GM23248 (cell line): ENCODE data around the gene KLF2. TPM values are rescaled to one million over a fixed set of nuclear protein-coding genes. Genes with fewer than 3 reads are reported as not detected.

ENCODE experiments used
- DNase-seq: peaks from one replicate; pipeline ENCODE4 v3.0.0-alpha.2; 2015
- H2AFZ ChIP-seq: fragments of 200-600 bp; sonication (generic); 2 replicates; pipeline ENCODE4 v1.6.1; 2016; ENCODE audit warnings: antibody characterized with exemption
- H3F3A ChIP-seq: fragments of 200-600 bp; sonication (generic); 2 replicates; pipeline ENCODE4 v1.6.1; 2016; ENCODE audit warnings: mild to moderate bottlenecking, antibody characterized with exemption, mixed run types; ENCODE audit not compliant: insufficient read depth
- H3K27ac ChIP-seq: fragments of 200-600 bp; sonication (generic); 2 replicates; pipeline ENCODE4 v1.5.1; 2016; ENCODE audit warnings: mild to moderate bottlenecking
- H3K27me3 ChIP-seq: fragments of 200-600 bp; sonication (generic); replicated peaks from 2 replicates; pipeline ENCODE4 v1.6.1; 2016; ENCODE audit warnings: mild to moderate bottlenecking; ENCODE audit not compliant: insufficient read depth
- H3K36me3 ChIP-seq: fragments of 200-600 bp; sonication (generic); 2 replicates; pipeline ENCODE4 v1.6.1; 2016; ENCODE audit warnings: low read depth, mild to moderate bottlenecking
- H3K4me1 ChIP-seq: fragments of 200-600 bp; sonication (generic); 2 replicates; pipeline ENCODE4 v1.6.1; 2016; ENCODE audit warnings: mild to moderate bottlenecking; ENCODE audit not compliant: insufficient read depth
- H3K4me2 ChIP-seq: fragments of 200-600 bp; sonication (generic); one replicate; pipeline ENCODE4 v1.6.1; 2016; ENCODE audit warnings: mild to moderate bottlenecking; ENCODE audit not compliant: unreplicated experiment
- H3K4me3 ChIP-seq: fragments of 200-600 bp; sonication (generic); 2 replicates; pipeline ENCODE4 v1.5.1; 2016; ENCODE audit warnings: mild to moderate bottlenecking
- H3K79me2 ChIP-seq: fragments of 200-600 bp; sonication (generic); 2 replicates; pipeline ENCODE4 v1.6.1; 2016; ENCODE audit warnings: mild to moderate bottlenecking; ENCODE audit not compliant: insufficient read depth
- H3K9ac ChIP-seq: fragments of 200-600 bp; sonication (generic); 2 replicates; pipeline ENCODE4 v1.6.1; 2016; ENCODE audit warnings: mild to moderate bottlenecking
- H3K9me2 ChIP-seq: fragments of 200-600 bp; sonication (generic); 2 replicates; pipeline ENCODE4 v1.6.1; 2016; ENCODE audit warnings: mixed run types, mild to moderate bottlenecking, moderate library complexity; ENCODE audit not compliant: insufficient read depth
- H3K9me3 ChIP-seq: fragments of 200-600 bp; sonication (generic); one replicate; pipeline ENCODE4 v1.6.1; 2017; ENCODE audit warnings: low read depth
- H4K20me1 ChIP-seq: fragments of 200-600 bp; sonication (generic); 2 replicates; pipeline ENCODE4 v1.6.0; 2016; ENCODE audit not compliant: insufficient read depth
- EZH2 ChIP-seq: fragments of 200-600 bp; sonication (generic); IDR thresholded peaks from 2 replicates; pipeline ENCODE4 v1.6.1; 2018; ENCODE audit warnings: antibody characterized with exemption, mild to moderate bottlenecking; ENCODE audit not compliant: insufficient read depth, poor library complexity, severe bottlenecking
- EZH2phosphoT487 ChIP-seq: fragments of 200-600 bp; sonication (generic); IDR thresholded peaks from 2 replicates; pipeline ENCODE4 v1.6.1; 2018; ENCODE audit warnings: antibody characterized with exemption, moderate library complexity, mild to moderate bottlenecking, low read depth; ENCODE audit not compliant: insufficient read depth
- WGBS, 2 experiments: methylation state at CpG; one replicate each; pipeline ENCODE4 v1.1.6; 2015 to 2017; ENCODE audit warnings: low lambda C conversion rate in 2 of 2, low coverage in 1 of 2; ENCODE audit errors: missing lambda C conversion rate in 2 of 2; 5-methylcytosine and 5-hydroxymethylcytosine counted together
- in situ Hi-C: fragments of 300-500 bp; cut with MboI; formaldehyde crosslinking; loops from 2 replicates; pipeline ENCODE4 v1.15.0; 2020
- polyA plus RNA-seq: library from polyadenylated mRNA; unstranded; fragments of >200 nt; fragmentation: Nextera tagmentation; extraction: Ambion mirVana; gene quantifications from 2 replicates; pipeline ENCODE4 v1.2.1, GENCODE V29; 2016
- total RNA-seq: library from RNA; depleted of rRNA; stranded (reverse); fragments of >200 nt; shearing (Covaris generic); gene quantifications from 2 replicates; pipeline ENCODE4 v1.2.3, GENCODE V29; 2014

Gene KLF2
- total and polyA plus RNA-seq, 2 experiments from 2014 or later: 7.8 to 11.3 TPM

DNA sequence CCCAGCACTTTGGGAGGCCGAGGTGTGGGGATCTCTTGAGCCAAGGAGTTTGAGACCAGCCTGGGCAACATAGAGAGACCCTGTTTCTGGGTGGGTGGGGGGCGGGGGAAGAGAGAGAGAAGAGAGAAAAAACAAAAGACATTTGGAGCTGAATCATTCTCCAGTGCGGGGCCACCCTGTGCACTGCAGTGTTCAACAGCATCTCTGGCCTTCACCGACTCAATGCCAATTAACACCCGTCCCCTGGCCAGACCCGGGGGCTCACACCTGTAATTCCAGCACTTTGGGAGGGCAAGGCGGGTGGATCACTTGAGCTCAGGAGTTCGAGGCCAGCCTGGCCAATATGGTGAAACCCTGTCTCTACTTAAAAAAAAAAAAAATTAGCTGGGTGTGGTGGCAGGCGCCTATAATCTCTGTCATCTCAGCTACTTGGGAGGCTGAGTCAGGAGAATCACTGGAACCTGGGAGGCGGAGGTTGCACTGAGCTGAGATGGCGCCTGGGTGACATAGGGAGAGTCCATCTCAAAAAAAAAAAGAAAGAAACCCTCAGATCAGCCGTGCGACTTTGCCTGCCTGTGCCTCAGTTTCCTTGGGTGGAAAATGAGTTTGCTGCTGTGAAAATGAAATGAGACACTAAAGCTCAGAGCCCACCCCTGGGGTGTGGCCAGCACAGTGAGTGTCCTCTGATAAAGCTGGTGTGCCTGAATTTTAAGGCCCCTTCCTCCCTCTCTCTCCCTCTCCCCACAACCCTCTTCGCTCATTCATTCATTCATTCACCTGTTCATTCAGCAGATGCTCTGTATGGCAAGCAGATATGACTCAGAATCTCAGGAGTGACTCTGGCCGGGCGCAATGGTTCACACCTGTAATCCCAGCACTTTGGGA lies 6.4 kb downstream of the KLF2 start:
- Histone ChIP-seq H3K9me3 (no peaks in the 10 kb centered on the region), H2AFZ (no peak overlapping the region), H3K4me3 (no peak overlapping the region), H4K20me1 (no peaks in the 10 kb centered on the region), H3K27ac (peak overlapping the region; percentile 81), H3K36me3 (peaks cover 19% of the 10 kb centered on the region), H3K4me2 (no peak overlapping the region), H3K9ac (peak overlapping the region; percentile 20; the same call in 1 of the 2 replicates), H3K79me2 (peaks cover 20% of the 10 kb centered on the region), H3F3A (peaks cover 46% of the 10 kb centered on the region), H3K27me3 (no peaks in the 10 kb centered on the region), H3K9me2 (no peaks in the 10 kb centered on the region), H3K4me1 (peaks cover 39% of the 10 kb centered on the region)
- DNase-seq: peak; percentile 57
- no peak for TF ChIP-seq EZH2phosphoT487
- no peak for TF ChIP-seq EZH2
- in situ Hi-C loops: no loop called here
- WGBS, 2 experiments: 55 to 57% methylated on average over 14 to 16 of the region's 16 CpGs

DNA sequence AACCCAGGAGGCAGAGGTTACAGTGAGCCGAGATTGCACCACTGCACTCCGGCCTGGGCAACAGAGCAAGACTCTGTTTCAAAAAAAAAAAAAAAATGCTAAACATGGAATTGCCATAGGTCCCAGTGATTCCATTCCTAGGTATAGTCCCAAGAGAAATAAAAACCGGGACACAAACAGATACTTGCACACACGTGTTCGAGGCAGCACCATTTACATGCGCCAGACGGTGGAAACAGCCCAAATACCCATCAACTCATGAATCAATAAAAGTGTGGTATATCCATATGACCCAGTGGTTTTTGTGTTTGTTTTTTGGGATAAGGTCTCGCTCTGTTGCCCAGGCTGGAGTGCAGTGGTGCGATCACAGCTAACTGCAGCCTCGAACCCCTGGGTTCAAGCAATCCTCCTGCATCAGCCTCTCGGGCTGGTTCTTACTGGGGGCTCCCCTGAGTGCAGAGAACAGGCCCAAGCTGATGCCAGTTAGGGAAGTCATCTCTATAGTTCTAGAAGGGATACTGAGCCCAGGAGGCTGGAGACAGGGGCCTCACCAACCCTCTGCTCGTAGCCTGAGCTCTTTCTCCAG lies 8.5 kb downstream of the KLF2 start:
- H3K4me1 ChIP-seq: peaks cover 40% of the 10 kb centered on the region

DNA sequence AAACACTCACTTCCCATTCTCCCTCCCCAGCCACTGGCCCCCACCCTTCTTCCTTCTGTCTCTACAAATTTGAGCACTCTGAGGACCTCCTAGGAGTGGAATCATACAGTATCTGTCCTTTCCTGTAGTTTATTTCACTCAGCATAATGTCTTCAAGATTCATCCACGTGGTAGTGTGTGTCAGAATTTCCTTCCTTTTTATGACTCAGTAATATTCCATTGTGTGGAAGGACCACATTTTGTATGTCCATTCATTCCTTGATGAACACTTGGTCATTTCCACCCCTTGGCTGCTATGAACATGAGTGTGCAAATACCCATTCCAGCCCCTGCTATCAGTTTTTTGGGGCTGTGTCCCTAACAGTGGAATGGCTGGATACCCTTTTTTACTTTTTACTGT lies 9.8 kb downstream of the KLF2 start:
- Histone ChIP-seq H3F3A (peaks cover 31% of the 10 kb centered on the region), H3K4me2 (no peak overlapping the region), H3K36me3 (no peaks in the 10 kb centered on the region), H3K9me3 (no peaks in the 10 kb centered on the region), H3K4me3 (no peak overlapping the region), H2AFZ (no peak overlapping the region), H4K20me1 (no peaks in the 10 kb centered on the region), H3K9ac (no peak overlapping the region), H3K27ac (no peak overlapping the region), H3K79me2 (no peaks in the 10 kb centered on the region), H3K9me2 (no peaks in the 10 kb centered on the region), H3K4me1 (peaks cover 45% of the 10 kb centered on the region), H3K27me3 (no peaks in the 10 kb centered on the region)
- no peak for TF ChIP-seq EZH2phosphoT487
- no peak for TF ChIP-seq EZH2
- in situ Hi-C loops: no loop called here
- DNase-seq: peak; percentile 44
- WGBS, 2 experiments: 11 to 17% methylated on average over 1 of the region's 1 CpG

More for the DNA sequence above, 8.5 kb downstream of the KLF2 start:
- TF ChIP-seq EZH2phosphoT487 (no peak), EZH2 (no peak)
- Histone ChIP-seq H3K9me3 (no peaks in the 10 kb centered on the region), H3K4me2 (no peak overlapping the region), H3F3A (peaks cover 39% of the 10 kb centered on the region), H4K20me1 (no peaks in the 10 kb centered on the region), H2AFZ (no peak overlapping the region), H3K27ac (no peak overlapping the region), H3K79me2 (no peaks in the 10 kb centered on the region), H3K9me2 (no peaks in the 10 kb centered on the region), H3K9ac (no peak overlapping the region), H3K4me3 (no peak overlapping the region), H3K36me3 (no peaks in the 10 kb centered on the region; the same call in 1 of the 2 replicates), H3K27me3 (no peaks in the 10 kb centered on the region)
- in situ Hi-C loops: no loop called here
- 93 to 94% methylated on average over 12 of the region's 12 CpGs for WGBS, 2 experiments
- no peak for DNase-seq

DNA sequence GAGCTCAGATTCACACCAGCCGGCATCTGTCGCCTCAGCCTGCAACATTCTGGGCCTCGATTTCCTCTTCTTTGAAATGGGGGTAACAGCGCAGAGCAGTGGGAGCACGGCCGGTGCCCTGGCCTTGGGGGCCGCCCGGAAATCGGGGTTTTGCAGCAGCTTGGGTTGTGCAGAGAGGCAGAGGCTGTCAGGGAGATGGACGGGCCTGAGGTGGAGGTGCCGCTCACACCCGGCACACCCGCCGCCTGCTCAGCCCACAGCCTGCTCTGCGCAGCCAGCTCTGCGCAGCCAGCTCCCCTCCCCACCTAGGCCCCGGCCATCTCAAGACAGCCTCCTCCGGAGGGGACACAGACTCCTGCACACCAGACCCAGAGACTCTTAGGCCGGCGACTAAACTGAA lies 10.6 kb downstream of the KLF2 start:
- no peak for TF ChIP-seq EZH2
- no peak for TF ChIP-seq EZH2phosphoT487
- Histone ChIP-seq H3K4me3 (no peak overlapping the region), H3K9ac (no peak overlapping the region), H3K9me2 (no peaks in the 10 kb centered on the region), H3F3A (peaks cover 23% of the 10 kb centered on the region), H3K79me2 (no peaks in the 10 kb centered on the region), H3K9me3 (no peaks in the 10 kb centered on the region), H3K36me3 (no peaks in the 10 kb centered on the region), H3K4me1 (peaks cover 46% of the 10 kb centered on the region), H3K4me2 (no peak overlapping the region), H4K20me1 (no peaks in the 10 kb centered on the region), H3K27ac (no peak overlapping the region), H3K27me3 (no peaks in the 10 kb centered on the region), H2AFZ (no peak overlapping the region)
- WGBS, 2 experiments: 97 to 99% methylated on average over 13 to 20 of the region's 20 CpGs
- no peak for DNase-seq
- in situ Hi-C loops: no loop called here
